ENCODE data around the gene CASS4. TPM values are rescaled to one million over a fixed set of nuclear protein-coding genes. Genes with fewer than 3 reads are reported as not detected.

The CASS4 gene
- total RNA-seq, 1 donor from 2014 or later: 0.16 TPM

DNA sequence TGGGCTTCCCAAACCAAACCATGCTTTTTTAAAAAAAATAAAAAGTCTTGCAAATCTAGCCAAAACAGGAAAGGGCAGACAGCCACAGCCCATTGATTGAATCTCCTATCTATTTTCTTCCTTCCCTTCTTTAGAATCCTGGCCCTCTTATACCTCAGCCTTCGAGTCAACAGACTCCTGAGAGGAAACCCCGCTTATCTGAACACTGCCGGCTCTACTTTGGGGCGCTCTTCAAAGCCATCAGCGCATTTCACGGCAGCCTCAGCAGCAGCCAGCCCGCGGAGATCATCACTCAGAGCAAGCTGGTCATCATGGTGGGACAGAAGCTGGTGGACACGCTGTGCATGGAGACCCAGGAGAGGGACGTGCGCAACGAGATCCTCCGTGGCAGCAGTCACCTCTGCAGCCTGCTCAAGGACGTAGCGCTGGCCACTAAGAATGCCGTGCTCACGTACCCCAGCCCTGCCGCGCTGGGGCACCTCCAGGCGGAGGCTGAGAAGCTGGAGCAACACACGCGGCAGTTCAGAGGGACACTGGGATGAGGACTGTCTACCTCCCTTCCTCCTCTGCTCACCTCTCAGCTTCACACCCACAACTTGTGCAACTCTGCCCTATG lies 46.3 kb downstream of the CASS4 start:
- DNase-seq (ENCODE audit: low read depth, low spot score): no peak
- peak overlapping the region; percentile 31 for H3K27ac Mint-ChIP-seq (ENCODE audit: unreplicated experiment)
- peaks cover 2% of the 10 kb centered on the region for H3K27me3 Mint-ChIP-seq (ENCODE audit: low read depth)
- no peak overlapping the region for H3K4me3 Mint-ChIP-seq
- H3K9me3 Mint-ChIP-seq: no peaks in the 10 kb centered on the region
- no peaks in the 10 kb centered on the region for H3K4me1 Mint-ChIP-seq
- no peak for TF ChIP-seq CTCF (conservative IDR thresholded peaks at IDR 0.05)
- no peaks in the 10 kb centered on the region for H3K36me3 Mint-ChIP-seq (ENCODE audit: low read depth)

DNA sequence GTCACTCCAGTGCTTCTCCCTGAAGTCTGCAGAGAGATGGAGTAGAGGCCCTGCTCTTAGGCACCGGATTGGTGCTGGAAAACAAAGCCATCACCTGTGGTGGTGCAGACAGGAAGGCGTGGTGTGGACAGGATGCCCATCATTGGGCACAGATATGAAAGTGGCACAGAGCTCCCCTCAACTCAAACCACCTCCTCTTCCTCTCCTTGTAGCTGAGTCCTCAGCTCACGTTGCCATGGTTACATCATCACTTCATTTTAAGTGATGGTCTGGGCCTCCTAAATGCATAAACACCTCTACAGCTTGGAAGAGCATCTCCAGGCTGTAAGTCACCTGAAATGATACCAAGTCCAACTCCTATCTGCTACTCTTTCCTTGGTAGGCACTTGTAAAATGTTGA lies 48.4 kb downstream of the CASS4 start:
- Mint-ChIP-seq H3K9me3 (no peaks in the 10 kb centered on the region), H3K36me3 (ENCODE audit: low read depth) (no peaks in the 10 kb centered on the region), H3K27me3 (ENCODE audit: low read depth) (peaks cover 6% of the 10 kb centered on the region), H3K27ac (ENCODE audit: unreplicated experiment) (no peak overlapping the region), H3K4me1 (no peaks in the 10 kb centered on the region), H3K4me3 (no peak overlapping the region)
- no peak for TF ChIP-seq CTCF (conservative IDR thresholded peaks at IDR 0.05)
- DNase-seq (ENCODE audit: low read depth, low spot score): no peak

- Mint-ChIP-seq H3K9me3 (no peaks in the 10 kb centered on the region), H3K27ac (ENCODE audit: unreplicated experiment) (no peak overlapping the region), H3K4me1 (no peaks in the 10 kb centered on the region), H3K4me3 (no peak overlapping the region), H3K36me3 (ENCODE audit: low read depth) (no peaks in the 10 kb centered on the region), H3K27me3 (ENCODE audit: low read depth) (peaks cover 6% of the 10 kb centered on the region)
- TF ChIP-seq CTCF (conservative IDR thresholded peaks at IDR 0.05): no peak
- no peak for DNase-seq (ENCODE audit: low read depth, low spot score)
These were observed 49.5 kb downstream of the CASS4 start for GRCh38 chr20:56461576-56461975.

DNA sequence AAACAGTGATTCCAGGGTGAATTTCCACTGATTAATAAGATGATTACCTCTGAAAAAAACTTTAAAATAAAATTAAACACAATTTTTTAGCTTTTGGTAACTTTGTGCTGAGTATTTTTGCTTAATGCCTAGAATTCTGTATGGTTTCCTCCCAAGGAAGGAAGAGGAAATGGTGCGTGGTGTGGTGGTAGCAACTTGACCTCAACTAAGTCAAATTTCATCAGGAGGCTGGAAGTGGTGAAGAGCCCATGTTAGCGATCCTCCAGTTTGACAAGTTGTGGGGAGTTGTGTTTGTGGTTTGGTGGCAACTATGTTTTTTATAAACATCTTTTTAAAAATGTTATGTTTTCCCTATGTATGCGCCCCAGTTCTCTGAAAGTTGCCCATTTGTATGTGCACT lies 51.4 kb downstream of the CASS4 start:
- H3K4me1 Mint-ChIP-seq: peaks cover 6% of the 10 kb centered on the region
- H3K9me3 Mint-ChIP-seq: no peaks in the 10 kb centered on the region
- no peak overlapping the region for H3K4me3 Mint-ChIP-seq
- peaks cover 6% of the 10 kb centered on the region for H3K27me3 Mint-ChIP-seq (ENCODE audit: low read depth)
- H3K36me3 Mint-ChIP-seq (ENCODE audit: low read depth): no peaks in the 10 kb centered on the region
- no peak overlapping the region for H3K27ac Mint-ChIP-seq (ENCODE audit: unreplicated experiment)
- TF ChIP-seq CTCF (conservative IDR thresholded peaks at IDR 0.05): no peak
- DNase-seq (ENCODE audit: low read depth, low spot score): no peak

DNA sequence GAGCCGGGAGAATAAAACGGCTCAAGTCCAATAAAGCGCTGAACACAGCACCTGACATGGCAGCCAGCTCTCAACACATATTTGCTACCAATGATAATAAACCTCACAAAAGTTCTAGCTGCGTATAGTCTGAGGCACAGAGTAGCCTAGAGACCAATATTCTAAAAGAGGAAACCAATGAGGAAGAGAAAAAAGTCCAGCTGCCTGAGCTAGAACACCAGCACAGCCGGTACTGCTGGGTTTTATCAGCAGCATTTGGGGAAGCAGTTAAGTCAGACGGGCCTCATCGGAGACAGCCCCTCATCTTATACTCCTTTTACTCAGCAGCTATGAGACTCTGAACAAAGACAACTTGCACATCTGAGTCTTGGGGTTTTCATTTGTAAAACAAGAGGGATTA lies 53.9 kb downstream of the CASS4 start:
- peaks cover 6% of the 10 kb centered on the region for H3K27me3 Mint-ChIP-seq (ENCODE audit: low read depth)
- H3K27ac Mint-ChIP-seq (ENCODE audit: unreplicated experiment): no peak overlapping the region
- no peaks in the 10 kb centered on the region for H3K9me3 Mint-ChIP-seq
- no peaks in the 10 kb centered on the region for H3K36me3 Mint-ChIP-seq (ENCODE audit: low read depth)
- peak overlapping the region; percentile 69 for H3K4me3 Mint-ChIP-seq
- no peak for TF ChIP-seq CTCF (conservative IDR thresholded peaks at IDR 0.05)
- DNase-seq (ENCODE audit: low read depth, low spot score): no peak
- H3K4me1 Mint-ChIP-seq: peaks cover 22% of the 10 kb centered on the region

All from neural crest cell (in vitro differentiated cells).